ENCODE measurements around the gene ELOVL2. TPM values are rescaled to one million over a fixed set of nuclear protein-coding genes. Genes with fewer than 3 reads are reported as not detected.

ELOVL2 gene
- total RNA-seq, 1 donor from 2014 or later: 1.4 TPM

- Histone ChIP-seq H3K9me3 (replicated peaks) (no peaks in the 10 kb centered on the region), H3K27ac (replicated peaks) (no peak overlapping the region), H3K36me3 (no peaks in the 10 kb centered on the region), H3K4me1 (peaks cover 13% of the 10 kb centered on the region), H3K27me3 (ENCODE audit: low read depth) (peaks cover 47% of the 10 kb centered on the region), H3K4me3 (no peak overlapping the region)
- no peak for TF ChIP-seq CTCF (IDR thresholded peaks at IDR 0.05; ENCODE audit: borderline replicate concordance)
- intact Hi-C loops (cut with micrococcal nuclease): no loop called here
- no peak for DNase-seq
Observed at GRCh38 chr6:11015102-11015501, 29.0 kb downstream of the ELOVL2 start.

- Histone ChIP-seq H3K36me3 (no peaks in the 10 kb centered on the region), H3K4me3 (no peak overlapping the region), H3K9me3 (replicated peaks) (no peaks in the 10 kb centered on the region), H3K27me3 (ENCODE audit: low read depth) (peaks cover 54% of the 10 kb centered on the region), H3K4me1 (peaks cover 21% of the 10 kb centered on the region), H3K27ac (replicated peaks) (peak overlapping the region; percentile 2)
- no peak for TF ChIP-seq CTCF (IDR thresholded peaks at IDR 0.05; ENCODE audit: borderline replicate concordance)
- DNase-seq: no peak
- intact Hi-C loops (cut with micrococcal nuclease): no loop called here
Observed at GRCh38 chr6:11013721-11014070, 30.4 kb downstream of the ELOVL2 start.

- H3K27ac ChIP-seq (replicated peaks): peak overlapping the region; percentile 2
Observed at GRCh38 chr6:11012976-11013720, 31.0 kb downstream of the ELOVL2 start.

GRCh38 chr6:11012295-11012754 is 31.8 kb downstream of the ELOVL2 start:
- no peak overlapping the region for H3K4me3 ChIP-seq
- H3K27ac ChIP-seq (replicated peaks): peak overlapping the region; percentile 2
- no peaks in the 10 kb centered on the region for H3K9me3 ChIP-seq (replicated peaks)
- no peak for TF ChIP-seq CTCF (IDR thresholded peaks at IDR 0.05; ENCODE audit: borderline replicate concordance)
- peaks cover 29% of the 10 kb centered on the region for H3K4me1 ChIP-seq
- H3K27me3 ChIP-seq (ENCODE audit: low read depth): peaks cover 54% of the 10 kb centered on the region
- intact Hi-C loops (cut with micrococcal nuclease): no loop called here
- no peak for DNase-seq
- no peaks in the 10 kb centered on the region for H3K36me3 ChIP-seq

More at GRCh38 chr6:11012976-11013720, 31.0 kb downstream of the ELOVL2 start:
- H3K27me3 ChIP-seq (ENCODE audit: low read depth): peaks cover 54% of the 10 kb centered on the region
- peaks cover 26% of the 10 kb centered on the region for H3K4me1 ChIP-seq
- no peaks in the 10 kb centered on the region for H3K9me3 ChIP-seq (replicated peaks)
- H3K36me3 ChIP-seq: no peaks in the 10 kb centered on the region
- no peak for DNase-seq
- intact Hi-C loops (cut with micrococcal nuclease): no loop called here
- no peak overlapping the region for H3K4me3 ChIP-seq
- no peak for TF ChIP-seq CTCF (IDR thresholded peaks at IDR 0.05; ENCODE audit: borderline replicate concordance)

- H3K4me1 ChIP-seq: peaks cover 29% of the 10 kb centered on the region
- H3K4me3 ChIP-seq: no peak overlapping the region
- H3K9me3 ChIP-seq (replicated peaks): no peaks in the 10 kb centered on the region
- peaks cover 54% of the 10 kb centered on the region for H3K27me3 ChIP-seq (ENCODE audit: low read depth)
- TF ChIP-seq CTCF (IDR thresholded peaks at IDR 0.05; ENCODE audit: borderline replicate concordance): no peak
- intact Hi-C loops (cut with micrococcal nuclease): no loop called here
- DNase-seq: no peak
- H3K27ac ChIP-seq (replicated peaks): peak overlapping the region; percentile 2
- H3K36me3 ChIP-seq: no peaks in the 10 kb centered on the region
Observed at GRCh38 chr6:11011787-11012234, 32.3 kb downstream of the ELOVL2 start.

All from left ventricle myocardium inferior (tissue), 1 donor.